Lower leg skin (tissue), 3 donors: ENCODE measurements around the gene S100P.

ENCODE experiments used
- POLR2A ChIP-seq, 2 donors: fragments of 450-650 bp; IDR thresholded peaks; one replicate each; pipeline ENCODE4 v1.6.1; 2016 to 2017; ENCODE audit warnings: antibody characterized with exemption in 2 of 2, mild to moderate bottlenecking in 1 of 2, moderate library complexity in 1 of 2
- TF ChIP-seq, protein P1 (sequence below), 3 donors: fragments of 450-650 bp; IDR thresholded peaks; one replicate each; pipeline ENCODE4 v1.5.1; 2016; ENCODE audit warnings: antibody characterized with exemption in 3 of 3, mild to moderate bottlenecking in 3 of 3, moderate library complexity in 2 of 3

DNA sequence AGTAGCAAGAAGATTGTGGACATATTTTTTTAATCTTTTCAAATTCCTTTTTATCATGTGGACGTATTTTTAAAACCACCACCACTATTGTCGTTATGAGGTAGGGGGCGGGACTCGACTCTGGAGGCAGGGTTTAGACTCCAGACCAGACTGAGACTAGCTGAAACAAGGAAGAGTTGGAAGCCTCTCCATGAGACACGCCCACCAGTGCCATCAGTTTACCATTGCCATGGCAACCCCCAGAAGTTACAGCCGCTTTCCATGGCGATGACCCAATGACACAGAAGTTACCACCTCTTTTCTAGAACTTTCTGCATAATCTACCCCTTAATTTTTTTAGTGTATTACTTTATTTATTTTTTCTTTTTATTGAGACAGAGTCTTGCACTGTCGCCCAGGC, 44.5 kb upstream of the S100P start:
- TF ChIP-seq, protein P1, sequence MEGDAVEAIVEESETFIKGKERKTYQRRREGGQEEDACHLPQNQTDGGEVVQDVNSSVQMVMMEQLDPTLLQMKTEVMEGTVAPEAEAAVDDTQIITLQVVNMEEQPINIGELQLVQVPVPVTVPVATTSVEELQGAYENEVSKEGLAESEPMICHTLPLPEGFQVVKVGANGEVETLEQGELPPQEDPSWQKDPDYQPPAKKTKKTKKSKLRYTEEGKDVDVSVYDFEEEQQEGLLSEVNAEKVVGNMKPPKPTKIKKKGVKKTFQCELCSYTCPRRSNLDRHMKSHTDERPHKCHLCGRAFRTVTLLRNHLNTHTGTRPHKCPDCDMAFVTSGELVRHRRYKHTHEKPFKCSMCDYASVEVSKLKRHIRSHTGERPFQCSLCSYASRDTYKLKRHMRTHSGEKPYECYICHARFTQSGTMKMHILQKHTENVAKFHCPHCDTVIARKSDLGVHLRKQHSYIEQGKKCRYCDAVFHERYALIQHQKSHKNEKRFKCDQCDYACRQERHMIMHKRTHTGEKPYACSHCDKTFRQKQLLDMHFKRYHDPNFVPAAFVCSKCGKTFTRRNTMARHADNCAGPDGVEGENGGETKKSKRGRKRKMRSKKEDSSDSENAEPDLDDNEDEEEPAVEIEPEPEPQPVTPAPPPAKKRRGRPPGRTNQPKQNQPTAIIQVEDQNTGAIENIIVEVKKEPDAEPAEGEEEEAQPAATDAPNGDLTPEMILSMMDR (IDR thresholded peaks at IDR 0.05) = no peak
- no peak for TF ChIP-seq POLR2A (IDR thresholded peaks at IDR 0.05)
